PC-9 (cell line): ENCODE measurements around the gene PIKFYVE. TPM values are rescaled to one million over a fixed set of nuclear protein-coding genes. Genes with fewer than 3 reads are reported as not detected.

Source experiments
- BruUV-seq: library from RNA; stranded (reverse); fragments of 400-500 nt; replicated peaks from 2 replicates; lab custom pipeline; 2021; lab: Mats Ljungman, UMichigan
- CTCF ChIA-PET: fragments of 300-600 bp; sonication (Branson Sonifier 250); formaldehyde crosslinking; loops from one replicate; lab custom pipeline; 2022; ENCODE audit warnings: antibody characterized with exemption; lab: Charles Lee
- POLR2A ChIA-PET: fragments of 300-600 bp; sonication (Branson Sonifier 250); formaldehyde crosslinking; loops from one replicate; lab custom pipeline; 2022; ENCODE audit warnings: antibody characterized with exemption; ENCODE audit not compliant: unreplicated experiment; lab: Charles Lee
- DNase-seq, 2 experiments: peaks; one replicate each; pipeline versions ENCODE4 v3.0.0 to v3.0.0-alpha.2; 2015 to 2022; ENCODE audit warnings: mixed read lengths in 1 of 2
- H2AFZ ChIP-seq: fragments of 200-600 bp; sonication (generic); 2 replicates; pipeline ENCODE4 v1.8.1; 2017; ENCODE audit warnings: antibody characterized with exemption
- H3F3A ChIP-seq: fragments of 200-600 bp; sonication (generic); 2 replicates; pipeline ENCODE4 v1.8.1; 2017; ENCODE audit warnings: antibody characterized with exemption, mild to moderate bottlenecking, low read depth; ENCODE audit not compliant: insufficient read depth
- H3K27ac ChIP-seq: fragments of 200-600 bp; sonication (generic); 2 replicates; pipeline ENCODE4 v1.6.1; 2016; ENCODE audit warnings: mixed run types
- H3K27me3 ChIP-seq: fragments of 200-600 bp; sonication (generic); 2 replicates; pipeline ENCODE4 v1.6.1; 2016; ENCODE audit warnings: low read depth, mixed run types; ENCODE audit not compliant: insufficient read depth
- H3K36me3 ChIP-seq: fragments of 200-600 bp; sonication (generic); 2 replicates; pipeline ENCODE4 v1.6.1; 2016; ENCODE audit warnings: low read depth, mixed run types
- H3K4me1 ChIP-seq: fragments of 200-600 bp; sonication (generic); replicated peaks from 2 replicates; pipeline ENCODE4 v1.6.1; 2016; ENCODE audit warnings: mixed run types; ENCODE audit not compliant: insufficient read depth
- H3K4me2 ChIP-seq: fragments of 200-600 bp; sonication (generic); 2 replicates; pipeline ENCODE4 v1.6.1; 2017; ENCODE audit warnings: mixed run types
- H3K4me3 ChIP-seq: fragments of 200-600 bp; sonication (generic); 2 replicates; pipeline ENCODE4 v1.6.1; 2016; ENCODE audit warnings: mixed run types
- H3K79me2 ChIP-seq: fragments of 200-600 bp; sonication (generic); 2 replicates; pipeline ENCODE4 v1.6.1; 2017; ENCODE audit warnings: low read depth, mixed run types
- H3K9me2 ChIP-seq: fragments of 200-600 bp; sonication (generic); 2 replicates; pipeline ENCODE4 v1.8.1; 2017; ENCODE audit warnings: mild to moderate bottlenecking; ENCODE audit not compliant: insufficient read depth
- H3K9me3 ChIP-seq: fragments of 200-600 bp; sonication (generic); 2 replicates; pipeline ENCODE4 v1.8.1; 2016; ENCODE audit warnings: low read depth; ENCODE audit not compliant: insufficient read depth
- H4K20me1 ChIP-seq: fragments of 200-600 bp; sonication (generic); 2 replicates; pipeline ENCODE4 v1.8.1; 2017; ENCODE audit not compliant: insufficient read depth
- EZH2 ChIP-seq: fragments of 200-600 bp; sonication (generic); IDR thresholded peaks from 2 replicates; pipeline ENCODE4 v1.8.0; 2017; ENCODE audit warnings: antibody characterized with exemption, low read depth
- intact Hi-C: fragments of 100-400 bp; cut with micrococcal nuclease; formaldehyde crosslinking; loops from one replicate; pipeline ENCODE4 v1.10.0; 2022; ENCODE audit not compliant: unreplicated experiment
- total RNA-seq: library from RNA; stranded (reverse); gene quantifications from 2 replicates; pipeline ENCODE4 v1.2.3, GENCODE V29; 2021
- TF ChIP-seq, protein P1 (sequence below): fragments of 200-600 bp; sonication (generic); conservative IDR thresholded peaks from 2 replicates; pipeline ENCODE4 v1.6.1; 2017; ENCODE audit warnings: mixed run types, antibody characterized with exemption, mild to moderate bottlenecking, moderate library complexity

Gene PIKFYVE
- total RNA-seq, 1 experiment from 2014 or later, result 14.6 TPM

DNA sequence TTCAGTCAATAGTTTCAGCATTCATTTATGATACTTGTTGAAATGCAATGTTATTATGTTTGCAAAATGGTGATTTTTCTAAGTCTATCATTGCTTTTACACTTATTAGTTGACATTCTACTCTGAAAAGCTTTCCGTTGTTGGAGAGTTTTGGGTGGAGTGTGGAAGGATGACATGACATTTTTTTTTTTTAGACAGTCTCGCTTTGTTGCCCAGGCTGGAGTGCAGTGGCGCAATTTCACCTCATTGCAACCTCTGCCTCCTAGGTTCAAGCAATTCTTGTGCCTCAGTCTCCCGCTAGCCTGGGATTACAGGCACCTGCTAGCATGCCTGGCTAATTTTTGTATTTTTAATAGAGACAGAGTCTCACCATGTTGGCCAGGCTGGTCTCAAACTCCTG is 29.8 kb downstream of the PIKFYVE start:
- Histone ChIP-seq H3K4me1 (no peaks in the 10 kb centered on the region), H3K4me2 (no peak overlapping the region), H3K27me3 (no peaks in the 10 kb centered on the region), H3K9me3 (no peaks in the 10 kb centered on the region), H3K79me2 (no peaks in the 10 kb centered on the region), H3K36me3 (no peaks in the 10 kb centered on the region), H2AFZ (no peak overlapping the region), H3F3A (no peaks in the 10 kb centered on the region), H3K9me2 (no peaks in the 10 kb centered on the region), H3K4me3 (no peak overlapping the region), H3K27ac (no peak overlapping the region), H4K20me1 (no peaks in the 10 kb centered on the region)
- intact Hi-C loops, result no loop called here
- DNase-seq, result no peak
- TF ChIP-seq, protein P1, sequence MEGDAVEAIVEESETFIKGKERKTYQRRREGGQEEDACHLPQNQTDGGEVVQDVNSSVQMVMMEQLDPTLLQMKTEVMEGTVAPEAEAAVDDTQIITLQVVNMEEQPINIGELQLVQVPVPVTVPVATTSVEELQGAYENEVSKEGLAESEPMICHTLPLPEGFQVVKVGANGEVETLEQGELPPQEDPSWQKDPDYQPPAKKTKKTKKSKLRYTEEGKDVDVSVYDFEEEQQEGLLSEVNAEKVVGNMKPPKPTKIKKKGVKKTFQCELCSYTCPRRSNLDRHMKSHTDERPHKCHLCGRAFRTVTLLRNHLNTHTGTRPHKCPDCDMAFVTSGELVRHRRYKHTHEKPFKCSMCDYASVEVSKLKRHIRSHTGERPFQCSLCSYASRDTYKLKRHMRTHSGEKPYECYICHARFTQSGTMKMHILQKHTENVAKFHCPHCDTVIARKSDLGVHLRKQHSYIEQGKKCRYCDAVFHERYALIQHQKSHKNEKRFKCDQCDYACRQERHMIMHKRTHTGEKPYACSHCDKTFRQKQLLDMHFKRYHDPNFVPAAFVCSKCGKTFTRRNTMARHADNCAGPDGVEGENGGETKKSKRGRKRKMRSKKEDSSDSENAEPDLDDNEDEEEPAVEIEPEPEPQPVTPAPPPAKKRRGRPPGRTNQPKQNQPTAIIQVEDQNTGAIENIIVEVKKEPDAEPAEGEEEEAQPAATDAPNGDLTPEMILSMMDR, result no peak
- TF ChIP-seq EZH2, result no peak
- no TSS peak for BruUV-seq
- ChIA-PET POLR2A (no interaction called here), CTCF (no interaction called here)

DNA sequence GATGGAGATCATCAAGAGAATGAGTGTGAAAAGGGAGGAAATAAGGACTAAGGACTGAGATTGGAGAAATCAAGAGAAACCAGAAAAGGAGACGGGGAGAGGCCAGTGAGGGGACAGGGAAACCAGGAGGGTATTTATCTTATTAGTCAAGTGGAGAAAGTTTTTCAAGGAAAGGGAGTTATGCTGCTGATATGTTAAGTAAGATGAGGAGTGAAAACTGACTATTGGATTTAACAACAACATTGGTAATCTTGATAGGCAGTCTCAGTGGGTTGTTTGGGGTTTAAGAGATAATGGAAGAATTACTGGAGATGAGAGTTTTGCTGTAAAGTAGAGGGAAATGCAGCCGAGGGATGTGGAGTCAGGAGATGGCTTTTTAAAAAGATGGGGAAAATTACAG is 30.6 kb downstream of the PIKFYVE start:
- Histone ChIP-seq H3K9me3 (no peaks in the 10 kb centered on the region), H3K27me3 (no peaks in the 10 kb centered on the region), H3K4me3 (no peak overlapping the region), H3K27ac (no peak overlapping the region), H3K79me2 (no peaks in the 10 kb centered on the region), H4K20me1 (no peaks in the 10 kb centered on the region), H2AFZ (no peak overlapping the region), H3K36me3 (no peaks in the 10 kb centered on the region), H3K4me1 (no peaks in the 10 kb centered on the region), H3K4me2 (no peak overlapping the region), H3K9me2 (no peaks in the 10 kb centered on the region), H3F3A (no peaks in the 10 kb centered on the region)
- BruUV-seq, result no TSS peak
- TF ChIP-seq, protein P1, result no peak
- no peak for TF ChIP-seq EZH2
- POLR2A ChIA-PET, result no interaction called here
- DNase-seq, result no peak
- intact Hi-C loops, result no loop called here
- CTCF ChIA-PET, result no interaction called here

DNA sequence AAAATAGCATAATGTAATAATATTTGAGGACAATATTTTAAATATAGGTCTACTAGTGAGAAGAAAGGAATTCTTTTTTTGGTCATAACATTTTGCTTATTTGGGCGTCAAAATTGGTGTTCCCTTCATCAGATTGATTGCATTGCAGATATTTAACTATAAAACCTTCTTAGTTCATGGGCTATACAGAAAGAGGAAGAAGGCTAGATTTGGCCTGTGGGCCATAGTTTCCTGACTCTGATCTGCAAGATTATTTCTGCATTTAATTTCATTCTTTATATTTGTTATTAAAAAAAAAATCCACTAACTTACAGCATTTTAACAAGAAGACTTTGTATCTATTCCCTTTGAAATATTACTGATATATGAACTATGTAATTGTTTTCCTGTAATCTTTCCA is 31.9 kb downstream of the PIKFYVE start:
- BruUV-seq, result no TSS peak
- H3K9me3 ChIP-seq, result no peaks in the 10 kb centered on the region

More for the DNA sequence above, 31.9 kb downstream of the PIKFYVE start:
- Histone ChIP-seq H3K4me1 (no peaks in the 10 kb centered on the region), H3K4me3 (no peak overlapping the region), H4K20me1 (no peaks in the 10 kb centered on the region), H3K27ac (no peak overlapping the region), H3K9me2 (no peaks in the 10 kb centered on the region), H2AFZ (no peak overlapping the region), H3K79me2 (no peaks in the 10 kb centered on the region), H3F3A (no peaks in the 10 kb centered on the region), H3K4me2 (no peak overlapping the region), H3K27me3 (no peaks in the 10 kb centered on the region), H3K36me3 (no peaks in the 10 kb centered on the region)
- CTCF ChIA-PET, result no interaction called here
- no peak for DNase-seq
- intact Hi-C loops, result no loop called here
- POLR2A ChIA-PET, result no interaction called here
- TF ChIP-seq EZH2, result no peak
- TF ChIP-seq, protein P1, result no peak
